PFSK-1 (cell line): ENCODE results near the gene DICER1.

Experiments used
- FOXP2 ChIP-seq: optimal IDR thresholded peaks from 2 replicates; pipeline ENCODE3; 2011; ENCODE audit warnings: borderline replicate concordance, control low read depth, inconsistent platforms; ENCODE audit not compliant: insufficient read depth; ENCODE audit errors: extremely low read length, extremely low read depth
- POLR2AphosphoS5 ChIP-seq: IDR thresholded peaks from 2 replicates; pipeline ENCODE4 v1.6.1; 2012; ENCODE audit warnings: low read depth, mild to moderate bottlenecking, control low read depth, low read length, moderate library complexity
- SIN3A ChIP-seq: IDR thresholded peaks from 2 replicates; pipeline ENCODE4 v1.6.1; 2012; ENCODE audit warnings: mild to moderate bottlenecking, low read length, moderate library complexity, borderline replicate concordance; ENCODE audit not compliant: insufficient read depth
- TAF1 ChIP-seq: IDR thresholded peaks from 2 replicates; pipeline ENCODE4 v1.6.1; 2012; ENCODE audit warnings: low read length, control low read depth, borderline replicate concordance; ENCODE audit not compliant: insufficient read depth
- TF ChIP-seq, protein P1 (sequence below), 2 experiments: IDR thresholded peaks; 2 replicates each; pipeline versions ENCODE4 v1.6.1 to v1.8.0; 2011 to 2012; ENCODE audit warnings: low read depth in 2 of 2, low read length in 2 of 2, control low read depth in 1 of 2, inconsistent platforms in 1 of 2, mild to moderate bottlenecking in 1 of 2, moderate library complexity in 1 of 2; ENCODE audit not compliant: insufficient read depth in 1 of 2

Gene DICER1

DNA sequence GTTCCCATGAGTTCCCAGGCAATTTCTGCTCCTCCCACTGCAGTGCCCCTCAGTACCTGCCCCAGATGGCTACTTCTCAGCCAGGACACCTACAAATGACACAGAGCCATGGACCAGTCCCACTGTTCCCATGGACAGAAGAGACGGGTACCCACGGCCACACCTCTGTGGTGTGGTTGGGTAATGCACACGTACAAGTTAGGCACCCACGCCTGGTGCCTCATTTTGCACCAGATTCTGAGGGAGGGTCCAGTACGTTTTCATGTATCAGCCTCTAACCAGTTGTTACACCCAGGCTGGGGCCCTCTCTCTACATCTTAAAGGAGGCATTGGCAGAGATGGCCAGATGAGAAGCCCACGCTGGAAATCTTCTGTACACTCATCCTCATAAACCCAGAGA, 114.0 kb downstream of the DICER1 start:
- no peak for TF ChIP-seq SIN3A
- TF ChIP-seq, protein P1, sequence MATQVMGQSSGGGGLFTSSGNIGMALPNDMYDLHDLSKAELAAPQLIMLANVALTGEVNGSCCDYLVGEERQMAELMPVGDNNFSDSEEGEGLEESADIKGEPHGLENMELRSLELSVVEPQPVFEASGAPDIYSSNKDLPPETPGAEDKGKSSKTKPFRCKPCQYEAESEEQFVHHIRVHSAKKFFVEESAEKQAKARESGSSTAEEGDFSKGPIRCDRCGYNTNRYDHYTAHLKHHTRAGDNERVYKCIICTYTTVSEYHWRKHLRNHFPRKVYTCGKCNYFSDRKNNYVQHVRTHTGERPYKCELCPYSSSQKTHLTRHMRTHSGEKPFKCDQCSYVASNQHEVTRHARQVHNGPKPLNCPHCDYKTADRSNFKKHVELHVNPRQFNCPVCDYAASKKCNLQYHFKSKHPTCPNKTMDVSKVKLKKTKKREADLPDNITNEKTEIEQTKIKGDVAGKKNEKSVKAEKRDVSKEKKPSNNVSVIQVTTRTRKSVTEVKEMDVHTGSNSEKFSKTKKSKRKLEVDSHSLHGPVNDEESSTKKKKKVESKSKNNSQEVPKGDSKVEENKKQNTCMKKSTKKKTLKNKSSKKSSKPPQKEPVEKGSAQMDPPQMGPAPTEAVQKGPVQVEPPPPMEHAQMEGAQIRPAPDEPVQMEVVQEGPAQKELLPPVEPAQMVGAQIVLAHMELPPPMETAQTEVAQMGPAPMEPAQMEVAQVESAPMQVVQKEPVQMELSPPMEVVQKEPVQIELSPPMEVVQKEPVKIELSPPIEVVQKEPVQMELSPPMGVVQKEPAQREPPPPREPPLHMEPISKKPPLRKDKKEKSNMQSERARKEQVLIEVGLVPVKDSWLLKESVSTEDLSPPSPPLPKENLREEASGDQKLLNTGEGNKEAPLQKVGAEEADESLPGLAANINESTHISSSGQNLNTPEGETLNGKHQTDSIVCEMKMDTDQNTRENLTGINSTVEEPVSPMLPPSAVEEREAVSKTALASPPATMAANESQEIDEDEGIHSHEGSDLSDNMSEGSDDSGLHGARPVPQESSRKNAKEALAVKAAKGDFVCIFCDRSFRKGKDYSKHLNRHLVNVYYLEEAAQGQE (IDR thresholded peaks at IDR 0.05; ENCODE audit: insufficient read depth in 1 of 2, low read depth in 2 of 2, low read length in 2 of 2), result no peak
- no peak for TF ChIP-seq POLR2AphosphoS5
- no peak for TF ChIP-seq TAF1
- no peak for TF ChIP-seq FOXP2

DNA sequence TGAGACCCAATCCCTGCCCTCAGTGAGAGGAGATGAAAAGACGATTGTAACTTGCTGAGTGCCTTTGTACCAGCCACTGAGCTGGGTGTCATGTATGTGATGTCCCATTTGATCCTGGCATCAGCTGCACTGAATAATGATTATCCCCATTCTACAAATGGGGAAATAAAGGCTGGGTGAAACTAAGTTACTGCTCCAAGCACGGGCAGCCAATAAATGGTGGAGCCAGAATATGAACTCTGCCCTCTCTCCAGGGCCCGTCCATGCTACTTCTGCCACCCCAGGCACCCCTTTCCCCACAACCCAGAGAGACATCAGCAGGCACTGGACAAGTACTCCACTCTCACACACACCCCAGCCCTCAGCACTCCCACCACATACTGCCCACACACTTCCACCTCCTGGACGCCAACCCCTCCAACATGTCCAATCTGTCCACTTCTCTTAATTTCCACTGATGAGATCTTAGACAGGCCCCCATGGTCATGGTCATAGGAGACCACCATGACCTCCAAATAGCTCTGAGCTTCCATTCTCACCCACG, 115.8 kb downstream of the DICER1 start:
- TF ChIP-seq FOXP2 (no peak), TAF1 (no peak), POLR2AphosphoS5 (no peak), SIN3A (no peak)
- TF ChIP-seq, protein P1 (IDR thresholded peaks at IDR 0.05; ENCODE audit: insufficient read depth in 1 of 2, low read depth in 2 of 2, low read length in 2 of 2), result no peak

DNA sequence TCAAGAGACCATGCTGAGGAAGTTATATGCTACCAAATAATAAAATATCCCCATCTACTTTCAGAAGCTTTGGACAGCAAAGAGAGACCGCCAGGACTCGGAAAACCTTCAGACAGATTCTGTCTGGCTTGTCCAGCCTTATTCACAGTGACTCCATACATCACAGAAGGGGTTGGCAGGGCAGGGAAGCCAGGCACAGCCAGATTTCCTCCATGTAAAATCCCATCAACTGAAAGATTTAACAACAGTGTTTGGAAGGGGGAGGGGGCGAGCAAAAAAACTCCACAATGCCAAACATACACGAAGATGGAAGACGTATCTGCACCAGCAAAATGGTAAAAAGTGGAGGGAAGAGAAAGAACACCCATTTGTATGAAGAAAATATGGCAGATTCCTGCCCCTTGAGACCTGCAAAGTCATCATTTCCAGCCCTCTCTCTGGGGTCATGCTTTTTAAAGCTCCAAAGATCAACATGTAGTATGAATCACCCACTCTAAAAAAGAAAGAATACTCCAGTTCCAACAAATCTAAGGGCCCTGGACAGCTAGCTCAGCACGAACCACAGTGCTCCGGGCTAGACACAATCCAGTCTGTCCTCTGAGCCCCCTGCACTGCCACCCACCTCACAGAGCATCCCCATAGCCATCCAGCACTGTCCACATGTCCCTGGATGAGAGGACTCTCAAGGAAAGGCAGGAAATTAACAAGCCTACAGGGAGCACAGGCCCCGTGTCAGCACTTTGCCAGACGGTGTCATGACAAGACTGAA, 116.4 kb downstream of the DICER1 start:
- no peak for TF ChIP-seq POLR2AphosphoS5
- TF ChIP-seq SIN3A, result no peak
- TF ChIP-seq, protein P1 (IDR thresholded peaks at IDR 0.05; ENCODE audit: insufficient read depth in 1 of 2, low read depth in 2 of 2, low read length in 2 of 2), result no peak
- no peak for TF ChIP-seq TAF1
- TF ChIP-seq FOXP2, result no peak

DNA sequence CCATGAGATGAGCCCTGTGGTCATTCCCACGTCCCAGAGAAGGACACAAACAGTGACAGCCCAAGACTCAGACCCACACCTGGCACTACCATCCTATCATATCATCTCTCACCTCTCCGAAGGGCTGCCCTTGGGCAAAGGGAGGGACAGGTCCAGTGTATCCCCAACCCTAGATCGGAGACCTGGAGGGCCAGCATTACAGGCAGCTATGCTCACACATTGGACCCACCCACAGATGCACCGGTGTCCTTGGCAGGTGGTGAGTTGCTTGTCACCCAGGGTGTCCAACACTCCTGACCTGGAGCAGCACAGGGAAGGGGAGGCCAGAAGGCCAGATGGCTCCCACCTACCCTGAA, 117.4 kb downstream of the DICER1 start:
- TF ChIP-seq POLR2AphosphoS5, result no peak
- TF ChIP-seq FOXP2, result no peak
- TF ChIP-seq TAF1, result no peak
- TF ChIP-seq, protein P1 (IDR thresholded peaks at IDR 0.05; ENCODE audit: insufficient read depth in 1 of 2, low read depth in 2 of 2, low read length in 2 of 2), result no peak

DNA sequence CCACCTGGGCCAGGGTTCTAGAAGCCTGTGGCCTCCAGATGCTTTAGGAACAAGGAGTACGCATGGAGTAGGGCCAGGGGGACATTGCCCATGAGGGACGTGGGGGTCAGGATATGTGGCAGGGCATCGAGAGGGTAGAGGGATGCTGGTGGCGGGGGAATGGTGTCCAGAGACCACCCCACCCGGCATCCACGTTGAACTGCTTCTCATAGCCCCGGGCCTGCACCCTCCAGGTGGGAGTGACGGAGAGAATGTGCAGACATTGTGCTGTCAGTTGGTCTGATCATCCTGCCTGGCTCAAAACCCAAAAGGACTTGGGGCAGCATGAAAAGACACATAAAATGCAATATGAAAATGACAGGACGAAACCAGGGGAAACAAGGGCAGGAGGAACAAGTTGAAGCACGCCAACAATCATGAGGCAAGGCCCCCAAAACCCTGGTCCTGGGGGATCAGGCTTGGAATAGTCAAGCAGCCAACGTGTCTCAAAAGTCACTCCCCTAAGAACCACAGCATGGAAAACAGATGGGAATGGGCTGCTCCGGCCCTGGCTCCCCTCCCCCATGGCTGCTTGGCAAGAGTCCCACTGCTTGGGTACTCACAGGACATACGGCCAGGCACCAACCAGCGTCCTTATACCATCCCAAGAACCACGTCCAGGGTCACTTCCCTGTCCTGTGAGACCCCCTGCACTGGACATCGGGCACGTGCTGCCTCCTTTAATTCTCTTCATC, 117.9 kb downstream of the DICER1 start:
- no peak for TF ChIP-seq TAF1
